ENCODE data around the gene IL17D. TPM values are rescaled to one million over a fixed set of nuclear protein-coding genes. Genes with fewer than 3 reads are reported as not detected.

Gene IL17D
- total RNA-seq, 1 experiment from 2014 or later = 1.2 TPM

GRCh38 chr13:20729633-20730585 is 26.4 kb downstream of the IL17D start:
- no peak overlapping the region for H2AFZ ChIP-seq (ENCODE audit: low read length)
- no peaks in the 10 kb centered on the region for H3K4me1 Mint-ChIP-seq
- no peak overlapping the region for H3K4me3 Mint-ChIP-seq
- TF ChIP-seq CTCF (conservative IDR thresholded peaks at IDR 0.05) = no peak
- H3K23ac ChIP-seq (ENCODE audit: insufficient read length, low read depth, low read length) = no peak overlapping the region
- no peaks in the 10 kb centered on the region for H3K23me2 ChIP-seq (ENCODE audit: insufficient read length, low read depth, low read length, poor library complexity, severe bottlenecking)
- no peaks in the 10 kb centered on the region for H3K4me1 ChIP-seq (ENCODE audit: insufficient read depth, low read length)
- peak overlapping the region; percentile 74 for H3K18ac ChIP-seq (ENCODE audit: insufficient read length, low read depth, low read length)
- H4K8ac ChIP-seq (replicated peaks; ENCODE audit: insufficient read length, low read depth, low read length) = no peak overlapping the region
- H4K91ac ChIP-seq (ENCODE audit: insufficient read length, low read depth, low read length) = no peak overlapping the region
- no peaks in the 10 kb centered on the region for H3K79me2 ChIP-seq (ENCODE audit: insufficient read depth, low read length)
- no peak overlapping the region for H2BK15ac ChIP-seq (ENCODE audit: low read depth, low read length)
- H4K20me1 ChIP-seq (ENCODE audit: control insufficient read depth, insufficient read depth, insufficient read length) = no peaks in the 10 kb centered on the region
- no peak overlapping the region for H3K56ac ChIP-seq (ENCODE audit: insufficient read length, low read depth, low read length)
- H3K4ac ChIP-seq (ENCODE audit: low read depth, low read length) = no peak overlapping the region
- WGBS (ENCODE audit: extremely low coverage, insufficient read length, low lambda C conversion rate) = no CpG with 5 or more reads among the region's 33 CpGs
- no peak overlapping the region for H3K27ac ChIP-seq (ENCODE audit: insufficient read length, low read depth, low read length)
- H3K9me3 Mint-ChIP-seq = no peaks in the 10 kb centered on the region
- no peak overlapping the region for H2BK20ac ChIP-seq (ENCODE audit: low read depth, low read length, poor library complexity, severe bottlenecking)
- H3K27ac Mint-ChIP-seq = peak overlapping the region in 1 of 3 experiments; percentile 50; a peak in 2 of 7 replicates
- H3K4me2 ChIP-seq (ENCODE audit: insufficient read depth, insufficient read length, low read length) = no peak overlapping the region
- no peak overlapping the region for H3T11ph ChIP-seq (ENCODE audit: low read length)
- DNase-seq = no peak
- no peak overlapping the region for H2BK120ac ChIP-seq (ENCODE audit: low read depth, low read length, poor library complexity, severe bottlenecking)
- H3K9me3 ChIP-seq (ENCODE audit: control insufficient read depth, low read depth, low read length) = no peaks in the 10 kb centered on the region
- no peaks in the 10 kb centered on the region for H3K79me1 ChIP-seq (ENCODE audit: insufficient read depth, low read depth, low read length, poor library complexity, severe bottlenecking)
- H2BK5ac ChIP-seq (ENCODE audit: insufficient read length, low read length) = no peak overlapping the region
- peaks cover 0 to 4% (median 1%) of the 10 kb centered on the region in 3 experiments; a peak in 1 of 7 replicates for H3K36me3 Mint-ChIP-seq (ENCODE audit: insufficient read depth in 1 of 3, low read depth in 3 of 3)
- no peak overlapping the region for H2AK5ac ChIP-seq (ENCODE audit: insufficient read length, low read length)
- H3K14ac ChIP-seq (ENCODE audit: insufficient read depth, low read length) = no peak overlapping the region
- H3K9ac ChIP-seq (ENCODE audit: extremely low read depth, insufficient read length, low read length) = no peak overlapping the region
- H4K5ac ChIP-seq (ENCODE audit: insufficient read length, low read depth, low read length) = no peak overlapping the region
- H3K27me3 Mint-ChIP-seq (ENCODE audit: low read depth) = no peaks in the 10 kb centered on the region; the same call in 1 of the 2 replicates
- no peaks in the 10 kb centered on the region for H3K27me3 ChIP-seq (ENCODE audit: insufficient read depth, low read length)
- H2BK12ac ChIP-seq (ENCODE audit: insufficient read length, low read depth, low read length) = no peak overlapping the region

Data from H9 (cell line).